Right kidney (tissue), 1 donor: ENCODE measurements around the gene MIA.
"Not testable (repeated sequence)": the region's sequence is repeated elsewhere in the genome, so short reads cannot be mapped to it uniquely, and the experiment has no call there.

Source experiments
- DNase-seq: peaks from one replicate; pipeline ENCODE4 v3.0.0-alpha.2; 2016

Gene MIA

GRCh38 chr19:40778706-40779284 is 3.5 kb downstream of the MIA start:
- DNase-seq = no peak

GRCh38 chr19:40780582-40780981 is 5.3 kb downstream of the MIA start:
- DNase-seq = no peak

GRCh38 chr19:40781140-40781539 is 5.8 kb downstream of the MIA start:
- no peak for DNase-seq

GRCh38 chr19:40783711-40784110 is 8.4 kb downstream of the MIA start:
- no peak for DNase-seq

GRCh38 chr19:40784146-40784545 is 8.8 kb downstream of the MIA start:
- DNase-seq = not testable (repeated sequence)

GRCh38 chr19:40785526-40785925 is 10.2 kb downstream of the MIA start:
- no peak for DNase-seq

- DNase-seq = no peak
These were observed 11.0 kb downstream of the MIA start for GRCh38 chr19:40786060-40787037.

- no peak for DNase-seq
These were observed 16.0 kb downstream of the MIA start for GRCh38 chr19:40791349-40791748.

- no peak for DNase-seq
These were observed 16.7 kb downstream of the MIA start for GRCh38 chr19:40791996-40792395.

- no peak for DNase-seq
These were observed 22.0 kb downstream of the MIA start for GRCh38 chr19:40797166-40797962.

GRCh38 chr19:40797963-40798682 is 22.8 kb downstream of the MIA start:
- no peak for DNase-seq

- DNase-seq = peak; percentile 90
These were observed 23.6 kb downstream of the MIA start, which contains the start of gene EGLN2 for GRCh38 chr19:40798683-40799557. EGLN2 (plus strand) TSS chr19:40799191; CDS start chr19:40800573, 1,382 bp downstream.

GRCh38 chr19:40799558-40800338 is 24.4 kb downstream of the MIA start:
- DNase-seq = peak; percentile 62

- no peak for DNase-seq
These were observed 25.1 kb downstream of the MIA start for GRCh38 chr19:40800339-40800996.

- DNase-seq = no peak
These were observed 25.7 kb downstream of the MIA start for GRCh38 chr19:40800997-40801377.

GRCh38 chr19:40801426-40802299 is 26.3 kb downstream of the MIA start:
- DNase-seq = no peak

GRCh38 chr19:40802300-40803169 is 27.2 kb downstream of the MIA start:
- DNase-seq = no peak
